Measurements from ENCODE around the gene YPEL1.
A peak's percentile ranks its signal among the peaks of the same experiment; 100 is the strongest.

The YPEL1 gene

DNA sequence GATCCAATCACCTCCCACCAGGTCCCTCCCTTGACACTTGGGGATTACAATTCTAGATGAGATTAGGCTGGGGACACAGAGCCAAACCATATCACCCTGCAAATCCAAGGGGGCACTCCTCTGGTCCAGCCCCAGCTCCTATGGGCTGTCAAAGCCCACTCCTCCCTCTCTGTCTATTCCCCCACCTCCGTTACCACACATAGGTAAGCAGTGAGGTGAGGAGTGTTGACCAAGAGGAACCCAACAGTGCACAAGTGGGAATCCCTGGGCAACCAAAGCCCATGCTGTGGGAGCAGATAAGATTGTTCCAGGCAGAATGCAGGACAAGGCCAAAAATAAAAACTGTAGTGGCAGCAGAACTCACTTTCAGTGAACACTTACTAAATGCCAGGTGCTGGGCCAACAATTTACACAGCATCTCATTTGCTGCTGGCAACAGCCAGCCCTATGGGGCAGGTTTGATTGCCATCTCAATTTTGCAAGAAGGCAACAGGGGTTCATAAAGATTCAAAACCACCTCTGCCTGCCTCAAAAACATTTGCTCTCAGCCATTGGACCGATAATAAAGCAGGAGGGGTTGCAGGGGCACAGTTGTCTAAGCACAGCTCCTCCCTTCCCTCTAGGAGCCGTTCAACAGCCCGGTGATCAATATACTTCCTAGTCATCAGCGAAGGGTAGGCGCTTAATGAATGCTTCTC lies 84.6 kb downstream of the YPEL1 start:
- peaks cover 18% of the 10 kb centered on the region for H3K4me1 ChIP-seq (ENCODE audit: control insufficient read depth, insufficient read depth, low read length)
- peak overlapping the region; percentile 93 for H3K4me3 ChIP-seq (ENCODE audit: low read depth, low read length)
- peak overlapping the region; percentile 96 for H3K9ac ChIP-seq (ENCODE audit: low read length)
- no peaks in the 10 kb centered on the region for H3K27me3 ChIP-seq (ENCODE audit: control insufficient read depth, insufficient read depth, low read length)
- H3K9me3 ChIP-seq (ENCODE audit: control insufficient read depth, insufficient read depth, low read depth, low read length) = no peaks in the 10 kb centered on the region
- peaks cover 29% of the 10 kb centered on the region for H3K36me3 ChIP-seq (ENCODE audit: control insufficient read depth, insufficient read depth, low read length)
- H3K27ac ChIP-seq (ENCODE audit: low read depth, low read length) = peak overlapping the region; percentile 78; the same call in 1 of the 2 replicates

DNA sequence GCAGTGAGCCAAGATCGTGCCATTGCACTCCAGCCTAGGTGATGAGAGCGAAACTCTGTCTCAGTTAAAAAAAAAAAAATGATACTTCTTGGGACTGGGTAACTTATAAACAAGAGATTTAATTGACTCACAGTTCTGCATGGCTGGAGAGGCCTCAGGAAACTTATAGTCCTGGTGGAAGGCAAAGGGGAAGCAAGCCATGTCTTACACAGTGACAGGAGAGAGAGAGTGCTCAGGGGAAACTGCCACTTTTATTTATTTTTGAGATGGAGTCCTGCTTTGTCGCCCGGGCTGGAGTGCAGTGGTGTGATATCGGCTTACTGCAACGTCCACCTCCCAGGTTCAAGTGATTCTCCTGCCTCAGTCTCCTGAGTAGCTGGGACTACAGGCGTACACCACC lies 85.3 kb downstream of the YPEL1 start:
- H3K4me1 ChIP-seq (ENCODE audit: control insufficient read depth, insufficient read depth, low read length) = peaks cover 18% of the 10 kb centered on the region
- no peaks in the 10 kb centered on the region for H3K9me3 ChIP-seq (ENCODE audit: control insufficient read depth, insufficient read depth, low read depth, low read length)
- H3K27me3 ChIP-seq (ENCODE audit: control insufficient read depth, insufficient read depth, low read length) = no peaks in the 10 kb centered on the region
- H3K27ac ChIP-seq (ENCODE audit: low read depth, low read length) = no peak overlapping the region
- no peak overlapping the region for H3K4me3 ChIP-seq (ENCODE audit: low read depth, low read length)
- H3K36me3 ChIP-seq (ENCODE audit: control insufficient read depth, insufficient read depth, low read length) = peaks cover 29% of the 10 kb centered on the region
- no peak overlapping the region for H3K9ac ChIP-seq (ENCODE audit: low read length)
